ENCODE data around the gene SLC15A5. TPM values are rescaled to one million over a fixed set of nuclear protein-coding genes. Genes with fewer than 3 reads are reported as not detected.

Gene SLC15A5
- total RNA-seq, result not detected

- TF ChIP-seq, protein P1, sequence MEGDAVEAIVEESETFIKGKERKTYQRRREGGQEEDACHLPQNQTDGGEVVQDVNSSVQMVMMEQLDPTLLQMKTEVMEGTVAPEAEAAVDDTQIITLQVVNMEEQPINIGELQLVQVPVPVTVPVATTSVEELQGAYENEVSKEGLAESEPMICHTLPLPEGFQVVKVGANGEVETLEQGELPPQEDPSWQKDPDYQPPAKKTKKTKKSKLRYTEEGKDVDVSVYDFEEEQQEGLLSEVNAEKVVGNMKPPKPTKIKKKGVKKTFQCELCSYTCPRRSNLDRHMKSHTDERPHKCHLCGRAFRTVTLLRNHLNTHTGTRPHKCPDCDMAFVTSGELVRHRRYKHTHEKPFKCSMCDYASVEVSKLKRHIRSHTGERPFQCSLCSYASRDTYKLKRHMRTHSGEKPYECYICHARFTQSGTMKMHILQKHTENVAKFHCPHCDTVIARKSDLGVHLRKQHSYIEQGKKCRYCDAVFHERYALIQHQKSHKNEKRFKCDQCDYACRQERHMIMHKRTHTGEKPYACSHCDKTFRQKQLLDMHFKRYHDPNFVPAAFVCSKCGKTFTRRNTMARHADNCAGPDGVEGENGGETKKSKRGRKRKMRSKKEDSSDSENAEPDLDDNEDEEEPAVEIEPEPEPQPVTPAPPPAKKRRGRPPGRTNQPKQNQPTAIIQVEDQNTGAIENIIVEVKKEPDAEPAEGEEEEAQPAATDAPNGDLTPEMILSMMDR (IDR thresholded peaks at IDR 0.05), result no peak
- Histone ChIP-seq H3K27ac (no peak within 1 kb of the TSS), H3K4me1 (no peaks in the 10 kb centered on the region), H3K9me3 (no peaks in the 10 kb centered on the region), H3K27me3 (no peaks in the 10 kb centered on the region), H3K36me3 (no peaks in the 10 kb centered on the region), H3K4me3 (no peak within 1 kb of the TSS)
- no peak for DNase-seq (ENCODE audit: low spot score)
Measured at GRCh38 chr12:16277585-16277984, at the start of gene SLC15A5. SLC15A5 (minus strand) TSS chr12:16277685; CDS start chr12:16277685, 0 bp downstream.

DNA sequence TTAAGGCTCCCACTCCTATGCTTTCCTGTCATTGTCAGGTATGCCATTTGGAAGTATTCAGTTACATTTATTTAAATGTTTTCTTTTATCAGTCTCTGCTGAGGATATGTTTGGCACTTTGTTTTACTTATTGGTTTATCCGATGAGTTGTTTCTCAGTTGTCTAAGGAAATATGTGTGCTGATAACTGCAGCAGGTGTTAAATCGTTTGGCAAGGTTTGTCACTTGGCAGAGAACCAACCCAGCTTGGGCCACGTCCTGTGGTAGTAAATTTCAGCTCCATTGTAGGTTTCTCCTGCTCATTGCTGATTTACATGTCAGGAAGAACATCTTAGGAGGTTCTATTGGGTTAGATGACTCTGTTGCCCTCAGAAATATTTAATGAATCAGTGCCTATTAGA is 47.9 kb upstream of the SLC15A5 start:
- Histone ChIP-seq H3K4me1 (no peaks in the 10 kb centered on the region), H3K4me3 (no peak overlapping the region), H3K9me3 (peaks cover 5 to 8% of the 10 kb centered on the region in 2 donors), H3K27ac (no peak overlapping the region), H3K36me3 (no peaks in the 10 kb centered on the region), H3K27me3 (no peaks in the 10 kb centered on the region)
- TF ChIP-seq, protein P1 (IDR thresholded peaks at IDR 0.05), result no peak
- no peak for DNase-seq (ENCODE audit: low spot score)

DNA sequence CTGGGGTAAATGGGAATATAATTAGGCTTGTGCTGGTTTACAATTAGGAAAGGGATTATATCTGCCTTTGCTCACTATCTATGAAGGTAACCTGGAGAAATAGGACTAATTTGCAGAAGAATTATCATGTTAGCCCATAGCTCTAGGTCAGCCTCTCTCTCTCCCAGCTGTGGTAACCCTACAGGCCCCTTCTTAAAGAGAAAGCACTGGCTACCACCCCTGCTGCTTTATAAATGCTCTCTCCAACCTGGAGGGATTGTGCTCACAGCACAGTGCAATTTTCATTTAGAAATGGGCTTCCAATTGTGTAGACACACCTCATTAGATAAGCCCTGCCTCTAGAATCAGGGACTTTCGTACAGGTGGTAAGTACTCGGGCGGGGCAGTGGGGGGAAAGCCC is 47.3 kb upstream of the SLC15A5 start:
- H3K36me3 ChIP-seq, result no peaks in the 10 kb centered on the region

DNA sequence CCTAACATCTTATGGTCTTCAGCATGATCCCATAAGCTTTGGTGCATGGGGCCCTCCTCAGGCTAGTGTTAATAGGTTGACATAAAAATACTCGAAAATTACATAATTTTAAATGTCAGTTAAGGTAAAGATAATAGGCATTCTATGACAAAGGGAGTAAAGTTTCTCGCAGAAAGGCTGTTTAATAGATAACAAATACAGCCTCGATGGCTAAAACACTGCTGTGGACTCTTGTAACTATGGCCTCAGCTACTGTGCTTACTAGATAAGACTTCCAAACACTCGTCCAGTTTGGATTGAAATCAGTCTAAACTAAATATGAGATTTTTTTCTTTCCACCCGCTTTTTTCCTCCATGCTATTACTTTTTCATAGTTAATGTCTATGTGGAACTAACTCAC is 46.8 kb upstream of the SLC15A5 start:
- no peak overlapping the region for H3K27ac ChIP-seq
- H3K4me1 ChIP-seq, result no peaks in the 10 kb centered on the region
- H3K4me3 ChIP-seq, result no peak overlapping the region
- no peaks in the 10 kb centered on the region for H3K36me3 ChIP-seq
- H3K27me3 ChIP-seq, result no peaks in the 10 kb centered on the region
- DNase-seq (ENCODE audit: low spot score), result no peak
- peaks cover 5 to 8% of the 10 kb centered on the region in 2 donors for H3K9me3 ChIP-seq
- TF ChIP-seq, protein P1 (IDR thresholded peaks at IDR 0.05), result no peak

More for the DNA sequence above, 47.3 kb upstream of the SLC15A5 start:
- TF ChIP-seq, protein P1 (IDR thresholded peaks at IDR 0.05), result no peak
- Histone ChIP-seq H3K27me3 (no peaks in the 10 kb centered on the region), H3K9me3 (peaks cover 5 to 8% of the 10 kb centered on the region in 2 donors), H3K4me3 (no peak overlapping the region), H3K4me1 (no peaks in the 10 kb centered on the region), H3K27ac (no peak overlapping the region)
- DNase-seq (ENCODE audit: low spot score), result no peak

DNA sequence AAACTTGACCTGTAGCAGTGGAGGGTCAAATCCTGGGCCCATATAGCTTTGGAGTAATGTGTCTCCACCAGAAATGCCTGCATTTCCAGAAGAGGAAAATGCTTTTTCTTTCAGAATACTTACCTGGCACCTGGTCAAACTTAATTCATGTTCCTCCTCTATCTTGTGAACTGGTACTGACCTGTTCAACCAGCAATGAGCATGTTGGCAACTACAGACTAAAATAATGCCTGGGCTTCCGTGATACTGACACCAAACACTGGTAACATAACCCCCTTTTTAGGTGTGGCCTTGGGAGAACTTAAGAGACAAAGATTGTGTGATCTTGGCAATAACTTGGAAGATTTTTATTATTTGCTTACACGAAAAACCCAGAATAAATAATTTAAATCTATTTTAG is 46.2 kb upstream of the SLC15A5 start:
- peaks cover 5 to 8% of the 10 kb centered on the region in 2 donors for H3K9me3 ChIP-seq
- H3K27ac ChIP-seq, result no peak overlapping the region
- DNase-seq (ENCODE audit: low spot score), result no peak
- no peak overlapping the region for H3K4me3 ChIP-seq
- no peaks in the 10 kb centered on the region for H3K36me3 ChIP-seq
- H3K27me3 ChIP-seq, result no peaks in the 10 kb centered on the region
- H3K4me1 ChIP-seq, result no peaks in the 10 kb centered on the region
- TF ChIP-seq, protein P1 (IDR thresholded peaks at IDR 0.05), result no peak

GRCh38 chr12:16323010-16323409 is 45.5 kb upstream of the SLC15A5 start:
- no peaks in the 10 kb centered on the region for H3K4me1 ChIP-seq
- H3K9me3 ChIP-seq, result peaks cover 4% of the 10 kb centered on the region in 2 donors
- TF ChIP-seq, protein P1 (IDR thresholded peaks at IDR 0.05), result no peak
- H3K36me3 ChIP-seq, result no peaks in the 10 kb centered on the region
- no peaks in the 10 kb centered on the region for H3K27me3 ChIP-seq
- H3K4me3 ChIP-seq, result no peak overlapping the region
- no peak for DNase-seq (ENCODE audit: low spot score)
- H3K27ac ChIP-seq, result no peak overlapping the region

Data from right atrium auricular region (tissue), 2 donors.